GM21526 (cell line): ENCODE results near the gene SERPINB6.
"Not testable (repeated sequence)": the region's sequence is repeated elsewhere in the genome, so short reads cannot be mapped to it uniquely, and the experiment has no call there.

Experiments
- ATAC-seq: cut with Tn5 transposase; IDR thresholded peaks from one replicate; pipeline ENCODE4 v1.9.1; 2021; ENCODE audit warnings: moderate library complexity; ENCODE audit not compliant: unreplicated experiment, low FRiP score

Gene SERPINB6

DNA sequence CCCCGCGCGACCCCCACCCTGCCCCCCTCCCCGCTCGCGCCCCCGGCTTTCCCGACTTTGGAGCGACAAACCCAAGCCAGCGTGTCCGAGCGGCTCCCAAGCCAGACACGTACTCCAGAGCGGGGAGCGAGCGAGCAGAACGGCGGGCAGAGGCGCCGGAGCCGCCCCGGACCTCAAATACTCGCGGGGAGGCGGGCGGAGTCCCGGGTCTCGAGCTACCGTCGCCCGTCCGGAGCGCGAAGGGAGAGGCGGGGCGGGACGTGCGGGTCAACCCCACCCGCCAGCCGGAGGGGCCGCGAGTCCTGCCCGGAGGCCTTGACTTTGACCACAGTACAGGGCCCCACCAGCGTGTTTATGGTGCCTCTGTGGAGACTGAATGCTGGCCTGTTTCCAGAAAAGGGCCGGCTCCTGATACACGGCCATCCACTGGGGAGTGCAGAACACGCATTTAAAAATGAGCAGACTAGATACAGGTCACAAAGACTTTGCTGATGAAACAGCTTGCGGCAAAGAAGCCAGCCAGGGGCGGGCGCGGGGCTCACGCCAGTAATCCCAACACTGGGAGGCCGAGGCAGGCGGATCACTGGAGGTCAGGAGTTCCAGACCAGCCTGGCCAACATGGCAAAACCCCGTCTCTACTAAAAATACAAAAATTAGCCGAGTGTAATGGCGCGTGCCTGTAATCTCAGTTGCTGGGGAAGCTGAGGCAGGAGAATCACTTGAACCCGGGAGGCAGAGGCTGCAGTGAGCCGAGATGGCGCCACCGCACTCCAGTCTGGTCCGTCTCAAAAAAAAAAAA, at the start of gene SERPINB6:
Gene SERPINB6 (minus strand): TSS at position 148 of the 799 bp plus-strand sequence. CDS start 12,235 bp downstream, outside the sequence.
- ATAC-seq: no peak

DNA sequence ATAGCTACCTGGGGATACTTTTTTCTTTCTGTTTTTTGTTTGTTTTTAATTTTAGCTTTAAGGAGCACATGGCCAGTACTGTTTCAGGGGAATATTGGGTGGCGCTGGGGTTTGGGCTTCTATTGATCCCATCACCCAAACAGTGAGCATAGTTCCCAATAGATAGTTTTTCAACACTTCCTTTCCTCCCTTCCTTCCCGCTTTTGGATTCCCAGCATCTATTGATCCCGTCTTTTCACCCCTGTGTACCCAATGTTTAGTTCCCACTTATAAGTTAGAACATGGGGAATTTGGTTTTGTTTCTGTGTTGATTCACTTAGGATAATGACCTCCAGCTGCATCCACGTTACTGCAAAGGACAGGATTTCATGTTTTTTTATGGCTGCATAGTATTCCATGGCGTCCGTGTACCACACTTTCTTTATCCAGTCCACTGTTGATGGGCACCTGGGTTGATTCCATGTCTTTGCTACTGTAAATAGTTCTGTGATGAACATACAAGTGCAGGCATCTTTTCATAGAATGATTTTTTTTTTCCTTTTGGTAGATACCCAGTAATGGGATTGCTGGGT, 48.5 kb upstream of the SERPINB6 start:
- ATAC-seq: no peak

DNA sequence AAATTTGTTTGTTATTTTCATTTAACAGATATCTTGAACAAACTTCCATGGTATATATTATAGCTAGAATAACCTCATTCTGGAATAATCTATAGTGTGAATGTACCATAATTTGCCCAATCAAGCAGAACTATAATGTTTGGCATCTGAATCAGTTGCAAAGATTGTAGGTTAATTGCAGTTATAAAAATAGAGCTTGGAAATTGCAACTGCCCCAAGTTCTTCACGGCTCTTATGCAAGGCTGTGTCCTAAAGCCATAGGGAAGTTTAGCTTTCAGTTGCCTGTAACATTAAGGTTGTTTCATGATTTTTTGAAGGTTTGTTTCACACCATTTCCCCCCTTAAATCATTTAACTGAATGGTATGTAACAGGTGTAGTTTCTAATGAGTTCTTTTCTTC, 47.7 kb upstream of the SERPINB6 start:
- ATAC-seq: no peak

DNA sequence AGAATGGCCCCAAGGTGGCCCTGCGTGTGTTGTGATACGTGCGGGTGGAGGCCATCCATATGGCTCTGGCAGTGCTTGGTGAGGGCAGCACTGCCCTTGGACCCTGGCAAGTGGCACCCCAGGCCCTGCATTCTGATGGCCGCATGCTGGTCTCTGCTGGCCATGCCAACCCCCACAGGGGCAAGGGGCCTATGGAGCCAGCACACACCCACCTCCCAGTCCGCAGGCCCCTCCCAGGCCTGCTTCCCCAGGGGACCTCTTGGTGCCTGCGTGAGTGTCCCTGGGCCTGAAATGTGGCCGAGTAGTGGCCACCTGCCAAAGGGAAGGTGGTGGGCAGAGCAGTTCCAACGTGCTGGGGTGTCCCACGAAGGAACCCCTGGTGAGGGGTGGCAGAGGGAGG, 45.9 kb upstream of the SERPINB6 start:
- no peak for ATAC-seq

DNA sequence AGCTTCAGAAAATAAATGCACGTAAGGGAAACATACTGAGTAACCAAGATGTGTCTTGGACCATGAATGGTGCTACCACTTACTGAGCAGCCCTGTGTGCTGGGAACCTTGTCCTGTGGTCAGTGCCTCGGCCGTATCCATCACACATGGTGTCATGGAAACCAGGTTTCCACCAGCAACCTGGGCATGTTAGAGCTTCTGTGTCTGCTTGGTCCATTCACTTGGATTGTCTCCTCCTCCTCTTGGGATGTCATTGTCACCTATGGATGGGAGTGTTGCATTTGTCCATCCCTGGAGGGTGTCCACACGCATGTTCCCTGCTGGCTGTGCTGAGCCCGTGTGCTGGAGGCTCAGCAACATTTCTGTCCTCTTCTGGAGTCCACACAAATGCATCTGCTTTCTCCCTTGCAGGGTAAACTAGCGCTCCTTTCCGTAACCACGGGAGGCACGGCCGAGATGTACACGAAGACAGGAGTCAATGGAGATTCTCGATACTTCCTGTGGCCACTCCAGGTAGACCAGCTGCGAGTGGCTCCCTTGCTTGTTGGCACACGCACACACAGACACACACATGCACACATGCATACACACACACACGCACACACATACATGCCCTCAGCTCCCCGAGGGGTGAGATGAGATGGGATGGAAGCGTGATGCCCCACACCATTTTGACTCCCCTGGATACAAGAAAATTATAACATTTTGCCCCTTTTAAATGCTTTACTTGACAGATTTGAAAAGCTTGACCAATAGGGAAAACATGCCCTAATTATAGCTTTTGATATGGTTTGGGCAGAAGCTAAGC, 45.3 kb upstream of the SERPINB6 start:
- ATAC-seq: no peak

DNA sequence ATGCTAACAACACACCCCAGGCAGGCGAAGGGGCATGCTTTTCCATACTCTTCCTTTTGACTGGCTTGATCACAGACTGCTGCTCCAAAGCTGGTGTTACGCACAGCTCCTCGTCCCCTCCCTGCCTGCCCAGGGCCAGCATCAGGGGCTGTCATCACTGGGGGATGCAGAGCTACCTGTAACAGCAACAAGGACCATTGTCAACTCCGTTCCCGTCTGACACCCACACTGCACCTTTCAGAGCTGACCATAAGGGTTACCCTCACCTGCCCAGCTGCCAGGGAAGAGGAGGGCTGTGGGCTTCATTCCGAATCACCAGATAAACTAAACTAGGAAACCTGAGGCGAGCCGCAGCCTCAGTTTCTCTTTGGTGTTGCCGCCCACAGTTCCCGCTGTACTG, 43.8 kb upstream of the SERPINB6 start:
- ATAC-seq: no peak

DNA sequence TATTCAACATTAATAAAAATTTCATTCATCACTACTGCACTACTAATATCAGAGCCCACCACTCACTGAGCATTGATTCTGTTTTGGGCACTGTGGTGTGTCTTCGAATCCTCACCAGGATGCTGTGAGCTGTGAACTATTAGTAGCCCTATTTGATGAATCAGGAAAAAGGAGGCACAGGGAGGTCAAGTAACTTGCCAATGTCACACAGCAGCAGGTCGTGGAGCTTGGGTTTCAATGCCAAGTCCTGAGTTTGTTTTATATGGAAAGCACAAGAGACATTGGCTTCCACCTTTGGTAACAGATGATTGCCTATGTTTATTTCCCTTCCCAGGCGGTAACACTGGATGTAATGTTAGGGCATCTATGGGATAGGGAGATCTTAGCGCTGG, 43.3 kb upstream of the SERPINB6 start:
- no peak for ATAC-seq

DNA sequence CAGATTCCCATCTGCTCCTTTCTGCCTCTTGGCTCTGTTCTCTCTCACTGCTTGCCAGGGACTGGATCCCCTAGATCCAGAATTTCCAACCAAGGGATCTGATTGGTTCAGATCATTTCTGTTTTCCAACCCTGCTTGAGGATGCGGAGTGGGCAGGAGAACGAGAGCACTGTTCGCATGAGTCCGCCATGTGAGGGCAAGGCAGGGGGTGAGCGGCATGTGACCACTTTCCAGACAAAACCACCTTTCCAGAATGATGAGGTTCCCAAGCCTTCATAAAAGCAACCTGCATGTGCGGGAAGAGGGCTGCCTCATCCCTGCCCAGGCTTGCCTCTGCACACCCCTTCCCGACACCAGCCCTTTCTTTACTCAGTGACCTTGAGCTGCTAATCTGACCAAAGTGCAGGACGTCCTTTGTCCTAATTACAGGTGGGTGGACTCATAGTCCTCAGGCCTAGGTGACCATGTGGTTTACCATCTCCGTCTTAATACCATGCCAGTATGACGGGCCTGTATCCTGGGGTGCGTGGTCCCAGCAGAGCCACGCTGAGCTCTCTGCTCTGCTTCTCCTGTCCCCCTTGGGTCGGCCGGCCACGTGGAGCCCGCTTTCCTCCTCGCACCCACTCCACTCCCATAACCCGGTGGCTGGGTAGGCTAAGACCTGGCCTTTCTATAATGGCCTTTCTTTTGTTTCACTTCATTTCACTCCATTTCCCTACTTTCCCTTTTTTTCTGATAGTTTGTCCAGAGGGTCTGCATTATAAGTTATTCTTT, 42.7 kb upstream of the SERPINB6 start:
- ATAC-seq: no peak

DNA sequence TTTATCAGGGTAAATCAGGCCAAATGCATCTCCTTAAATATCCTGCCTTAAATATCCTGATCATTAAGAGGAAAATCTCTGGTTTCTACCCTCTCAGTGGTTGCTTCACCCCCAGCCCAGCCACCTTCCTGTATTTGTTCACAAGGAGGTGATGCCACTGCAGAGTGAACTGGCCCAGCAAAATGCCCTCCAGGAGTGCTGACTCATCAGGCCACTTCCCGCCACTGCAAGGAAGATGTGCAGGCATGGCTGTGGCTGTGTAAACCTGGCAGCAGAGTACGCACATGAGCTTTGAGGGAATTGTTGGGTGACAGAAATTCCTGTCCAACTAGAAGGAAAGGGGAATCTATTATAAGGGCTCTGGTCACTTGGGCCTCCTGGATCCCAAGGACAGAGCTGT, 42.1 kb upstream of the SERPINB6 start:
- no peak for ATAC-seq

DNA sequence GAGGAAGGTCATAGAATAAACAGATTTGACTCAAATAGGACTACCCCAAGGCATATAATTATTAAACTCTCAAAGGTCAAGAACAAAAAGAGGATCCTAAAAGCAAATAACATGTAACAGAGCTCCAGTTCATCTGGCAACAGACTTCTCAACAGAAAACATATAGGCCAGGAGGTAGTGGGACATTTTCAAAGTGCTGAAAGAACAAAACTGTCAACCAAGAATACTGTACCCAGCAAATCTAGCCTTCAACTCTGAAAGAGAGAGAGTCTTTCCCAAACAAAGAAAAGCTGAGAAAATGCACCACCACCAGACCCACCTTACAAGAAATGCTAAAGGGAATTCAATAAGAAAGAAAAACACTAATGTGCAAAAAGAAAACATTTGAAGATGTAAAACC, 40.2 kb upstream of the SERPINB6 start:
- ATAC-seq: no peak

DNA sequence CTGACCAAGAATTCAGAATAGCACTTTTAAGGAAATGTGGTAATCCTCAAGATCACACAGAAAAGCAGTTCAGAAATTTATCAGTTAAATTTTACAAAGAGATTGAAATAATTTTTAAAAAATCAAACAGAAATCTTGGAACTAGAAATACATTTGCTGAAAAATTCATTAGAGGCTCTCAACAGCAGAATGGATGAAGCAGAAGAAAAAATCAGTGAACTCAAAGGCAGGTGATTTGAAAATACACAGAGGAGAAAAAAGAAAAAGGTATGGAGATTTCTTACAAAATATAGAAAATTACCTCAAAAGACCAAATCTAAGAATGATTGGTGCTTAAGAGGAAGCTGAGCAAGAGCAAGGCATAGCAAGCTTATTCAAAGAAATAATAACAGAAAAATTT, 39.8 kb upstream of the SERPINB6 start:
- ATAC-seq: no peak

DNA sequence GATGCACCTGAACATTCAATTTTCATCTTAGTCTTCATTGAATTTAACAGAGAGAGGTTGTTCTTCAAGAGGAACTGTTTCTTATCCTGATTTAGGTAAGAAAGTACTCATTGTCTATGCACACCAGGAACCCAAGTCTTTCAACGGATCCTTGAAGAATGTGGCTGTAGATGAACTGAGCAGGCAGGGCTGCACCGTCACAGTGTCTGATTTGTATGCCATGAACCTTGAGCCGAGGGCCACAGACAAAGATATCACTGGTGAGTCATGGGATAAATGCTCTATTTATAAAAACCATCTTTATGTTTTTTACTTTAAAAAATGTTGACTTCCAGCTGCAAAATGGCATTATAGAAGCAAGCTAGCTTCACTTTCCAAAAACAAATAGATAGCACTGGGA, 38.6 kb upstream of the SERPINB6 start:
- ATAC-seq: no peak

DNA sequence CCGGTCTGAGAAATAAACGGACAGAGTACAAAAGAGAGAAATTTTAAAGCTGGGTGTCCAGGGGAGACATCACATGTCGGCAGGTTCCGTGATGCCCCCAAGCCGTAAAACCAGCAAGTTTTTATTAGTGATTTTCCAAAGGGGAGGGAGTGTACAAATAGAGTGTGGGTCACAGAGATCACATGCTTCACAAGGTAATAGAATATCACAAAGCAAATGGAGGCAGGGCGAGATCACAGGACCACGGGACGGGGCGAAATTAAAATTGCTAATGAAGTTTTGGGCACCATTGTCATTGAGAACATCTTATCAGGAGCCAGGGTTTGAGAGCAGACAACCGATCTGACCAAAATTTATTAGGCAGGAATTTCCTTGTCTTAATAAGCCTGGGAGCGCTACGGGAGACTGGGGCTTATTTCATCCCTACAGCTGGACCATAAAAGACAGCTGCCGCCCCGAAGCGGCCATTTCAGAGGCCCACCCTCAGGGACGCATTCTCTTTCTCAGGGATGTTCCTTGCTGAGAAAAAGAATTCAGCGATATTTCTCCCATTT, 37.4 kb upstream of the SERPINB6 start:
- not testable (repeated sequence) for ATAC-seq

DNA sequence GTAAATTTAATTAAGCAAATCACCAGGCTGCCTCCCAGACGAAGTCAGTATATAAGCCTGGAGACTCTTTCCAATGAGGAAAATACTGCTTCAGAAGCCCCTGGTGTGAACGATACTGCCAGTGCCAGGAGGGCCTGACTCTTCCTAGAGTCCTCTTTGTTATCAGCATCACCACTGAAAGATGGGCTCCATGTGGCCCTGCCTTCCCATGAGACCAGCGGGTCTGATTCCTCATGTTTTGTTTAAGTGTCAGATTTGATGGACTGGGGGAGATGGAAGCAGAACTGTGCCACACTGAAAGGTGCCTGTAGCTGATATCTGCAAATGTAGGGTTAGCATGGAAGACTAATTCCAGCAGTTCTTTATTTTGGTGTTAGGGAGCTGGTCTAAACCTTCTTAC, 36.2 kb upstream of the SERPINB6 start:
- ATAC-seq: no peak

DNA sequence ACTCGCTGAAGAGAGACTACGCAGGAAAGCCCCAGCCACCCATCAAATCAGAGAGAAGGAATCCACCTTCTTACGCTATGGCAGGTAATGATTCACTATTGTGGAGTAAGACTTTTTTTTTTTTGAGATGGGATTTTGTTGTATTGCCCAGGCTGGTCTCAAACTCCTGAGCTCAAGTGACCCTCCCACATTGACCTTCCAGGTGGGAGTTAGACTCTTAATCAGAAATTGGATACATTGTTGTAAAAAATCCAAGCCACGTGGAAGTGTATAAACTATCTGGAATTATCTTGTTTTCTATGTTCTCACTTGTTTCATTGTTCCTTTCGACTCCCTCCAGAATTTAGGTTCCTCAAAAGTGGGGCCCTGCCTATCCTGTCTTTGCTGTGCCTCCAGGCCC, 35.1 kb upstream of the SERPINB6 start:
- ATAC-seq: no peak

DNA sequence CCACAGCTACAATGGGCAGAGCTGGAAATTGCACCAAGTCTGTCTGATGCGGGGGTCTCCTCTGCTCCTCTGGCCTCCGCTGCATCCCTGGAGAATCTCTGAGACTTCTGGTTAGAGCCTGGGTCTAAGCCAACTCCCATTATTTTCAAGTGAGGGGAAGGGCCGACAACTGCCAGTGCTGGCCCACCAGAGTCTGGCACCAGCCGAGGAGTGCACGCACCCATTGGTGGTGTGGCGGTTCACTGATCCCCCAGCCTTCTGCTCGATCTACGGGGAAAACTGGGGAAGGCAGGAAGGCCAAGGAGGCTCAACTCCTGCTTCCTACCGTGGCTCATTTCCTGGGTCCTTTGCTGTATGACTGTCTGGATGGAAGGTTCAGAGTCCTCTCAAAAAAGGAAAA, 34.5 kb upstream of the SERPINB6 start:
- ATAC-seq: no peak

DNA sequence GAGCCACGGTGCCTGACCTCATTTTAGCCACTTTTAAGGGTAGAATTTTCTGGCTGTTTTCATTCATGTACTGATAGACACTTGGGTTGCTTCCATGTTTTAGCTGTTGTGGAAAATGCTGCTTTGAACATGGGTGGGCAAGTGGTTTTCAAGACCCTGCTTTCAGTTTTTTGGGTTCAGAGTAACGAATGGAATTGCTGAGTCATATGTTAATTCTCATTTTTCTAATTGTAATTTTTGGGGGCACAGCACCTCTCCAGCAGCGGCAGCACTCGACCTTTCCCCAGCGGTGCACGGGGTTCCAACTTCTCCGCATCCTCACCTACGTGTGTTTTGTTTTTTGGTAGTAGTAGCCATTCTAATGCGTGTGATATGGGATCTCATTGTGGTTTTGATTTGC, 33.7 kb upstream of the SERPINB6 start:
- no peak for ATAC-seq

DNA sequence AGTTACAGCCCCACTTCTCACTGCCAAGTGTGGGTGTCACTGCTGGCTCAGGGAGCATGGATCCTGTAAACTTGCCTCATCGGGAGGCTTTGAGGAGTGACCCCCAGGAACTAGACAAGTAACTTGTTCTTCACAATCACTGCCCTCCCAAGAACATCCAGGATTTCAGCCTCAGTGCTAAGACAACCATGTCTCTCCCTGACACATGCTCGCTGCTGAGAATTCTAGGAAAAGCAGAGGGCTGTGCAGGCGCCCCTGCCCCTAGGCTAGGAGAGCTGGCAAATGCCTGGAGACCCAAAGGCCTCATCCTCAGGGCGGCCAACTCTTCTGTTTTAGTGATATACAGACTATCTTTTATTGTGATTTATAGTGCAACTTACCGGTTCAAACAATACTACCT, 31.9 kb upstream of the SERPINB6 start:
- ATAC-seq: not testable (repeated sequence)

DNA sequence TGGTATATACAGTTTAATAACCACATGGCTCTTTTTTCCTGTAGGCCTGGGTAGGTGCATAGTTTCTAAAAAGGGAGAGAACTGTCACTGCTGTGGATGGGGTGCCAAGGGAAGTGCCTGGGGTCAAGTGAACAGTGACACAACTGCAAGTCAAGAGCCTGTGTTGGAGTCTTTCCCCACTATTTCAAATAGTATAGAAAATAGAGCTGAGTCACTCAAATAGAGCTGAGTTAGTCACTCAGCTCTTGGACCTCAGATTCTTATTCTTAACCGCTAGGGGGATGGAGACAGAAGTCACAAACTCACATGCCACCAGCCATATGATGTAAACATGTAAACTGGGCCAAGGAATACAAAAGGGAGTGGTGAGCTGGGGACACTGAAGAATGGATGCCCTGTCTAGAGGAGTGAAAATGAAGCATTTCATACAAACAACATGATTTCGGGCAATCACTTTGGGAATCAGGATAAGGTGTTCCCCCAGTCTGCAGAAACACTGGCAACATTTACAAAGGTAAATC, 30.5 kb upstream of the SERPINB6 start:
- ATAC-seq: no peak

DNA sequence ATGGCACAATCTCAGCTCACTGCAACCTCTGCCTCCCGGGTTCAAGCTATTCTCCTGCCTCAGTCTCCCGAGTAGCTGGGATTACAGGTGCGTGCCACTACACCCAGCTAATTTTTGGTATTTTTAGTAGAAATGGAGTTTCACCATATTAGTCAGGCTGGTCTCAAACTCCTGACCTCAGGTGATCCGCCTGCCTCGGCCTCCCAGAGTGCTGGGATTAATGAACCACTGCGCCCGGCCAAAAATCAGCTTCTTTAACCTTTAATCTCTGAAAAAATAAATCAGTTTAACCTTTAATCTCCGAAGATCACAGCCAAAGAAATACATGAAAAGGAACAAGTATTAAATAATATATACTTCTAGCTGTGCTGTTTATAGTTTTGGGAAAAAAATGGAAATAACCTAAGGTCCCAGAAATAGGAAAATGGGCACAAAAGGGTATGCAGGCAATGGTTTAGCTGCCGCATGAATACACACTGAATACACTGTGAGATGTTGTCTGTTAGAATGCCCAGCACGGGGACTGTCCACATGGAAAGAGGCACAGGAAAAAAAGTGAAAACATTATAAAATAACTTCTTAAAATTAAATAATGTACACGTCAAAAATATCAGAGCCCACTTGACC, 29.9 kb upstream of the SERPINB6 start:
- ATAC-seq: no peak
